ENCODE measurements around the gene NDC1. TPM values are rescaled to one million over a fixed set of nuclear protein-coding genes. Genes with fewer than 3 reads are reported as not detected.

NDC1 gene
- total and polyA plus RNA-seq, 10 donors: 5.2 to 18.2 (median 9.0) TPM

DNA sequence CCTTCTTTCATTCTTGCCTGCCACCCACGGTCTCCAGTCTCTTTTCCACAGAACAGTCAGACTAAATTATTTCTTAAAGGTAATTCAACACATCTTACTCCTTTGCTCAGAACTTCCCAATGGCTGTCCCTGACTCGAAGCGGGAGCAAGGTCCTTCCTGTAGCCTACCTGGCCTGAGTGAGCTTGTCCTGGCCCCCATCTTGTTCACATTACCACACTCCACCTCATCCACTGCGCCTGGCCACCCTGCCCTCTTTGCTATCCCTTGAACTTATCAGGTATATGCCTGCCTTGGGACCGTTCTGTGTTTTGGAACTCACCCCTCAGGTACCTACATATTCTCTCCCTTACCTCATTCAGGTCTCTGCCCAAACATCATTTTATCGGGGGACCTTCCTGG is 85.8 kb downstream of the NDC1 start:
- Histone ChIP-seq H3K4me3 (no peak overlapping the region), H3K27ac (no peak overlapping the region), H3K9me3 (no peaks in the 10 kb centered on the region), H3K36me3 (no peaks in the 10 kb centered on the region), H3K27me3 (replicated peaks in 1 of 7) (peaks cover 0 to 7% (median 0%) of the 10 kb centered on the region in 7 donors), H3K4me1 (no peaks in the 10 kb centered on the region)
- intact Hi-C loops (cut with DNase I; ENCODE audit: low total_unique reads): loop anchor here (5.0 kb wide), 1 partner anchor 265 kb away; no protein-coding TSS in a partner anchor
- TF ChIP-seq POLR2A (IDR thresholded peaks at IDR 0.05) (no peak), POLR2AphosphoS5 (IDR thresholded peaks at IDR 0.05) (no peak)
- TF ChIP-seq, protein P1, sequence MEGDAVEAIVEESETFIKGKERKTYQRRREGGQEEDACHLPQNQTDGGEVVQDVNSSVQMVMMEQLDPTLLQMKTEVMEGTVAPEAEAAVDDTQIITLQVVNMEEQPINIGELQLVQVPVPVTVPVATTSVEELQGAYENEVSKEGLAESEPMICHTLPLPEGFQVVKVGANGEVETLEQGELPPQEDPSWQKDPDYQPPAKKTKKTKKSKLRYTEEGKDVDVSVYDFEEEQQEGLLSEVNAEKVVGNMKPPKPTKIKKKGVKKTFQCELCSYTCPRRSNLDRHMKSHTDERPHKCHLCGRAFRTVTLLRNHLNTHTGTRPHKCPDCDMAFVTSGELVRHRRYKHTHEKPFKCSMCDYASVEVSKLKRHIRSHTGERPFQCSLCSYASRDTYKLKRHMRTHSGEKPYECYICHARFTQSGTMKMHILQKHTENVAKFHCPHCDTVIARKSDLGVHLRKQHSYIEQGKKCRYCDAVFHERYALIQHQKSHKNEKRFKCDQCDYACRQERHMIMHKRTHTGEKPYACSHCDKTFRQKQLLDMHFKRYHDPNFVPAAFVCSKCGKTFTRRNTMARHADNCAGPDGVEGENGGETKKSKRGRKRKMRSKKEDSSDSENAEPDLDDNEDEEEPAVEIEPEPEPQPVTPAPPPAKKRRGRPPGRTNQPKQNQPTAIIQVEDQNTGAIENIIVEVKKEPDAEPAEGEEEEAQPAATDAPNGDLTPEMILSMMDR (IDR thresholded peaks at IDR 0.05 in 8 of 11, conservative IDR thresholded peaks at IDR 0.05 in 3 of 11): no peak
- DNase-seq: no peak
- WGBS, 5 donors: 89 to 97% (median 90%) methylated on average over 6 of the region's 6 CpGs

DNA sequence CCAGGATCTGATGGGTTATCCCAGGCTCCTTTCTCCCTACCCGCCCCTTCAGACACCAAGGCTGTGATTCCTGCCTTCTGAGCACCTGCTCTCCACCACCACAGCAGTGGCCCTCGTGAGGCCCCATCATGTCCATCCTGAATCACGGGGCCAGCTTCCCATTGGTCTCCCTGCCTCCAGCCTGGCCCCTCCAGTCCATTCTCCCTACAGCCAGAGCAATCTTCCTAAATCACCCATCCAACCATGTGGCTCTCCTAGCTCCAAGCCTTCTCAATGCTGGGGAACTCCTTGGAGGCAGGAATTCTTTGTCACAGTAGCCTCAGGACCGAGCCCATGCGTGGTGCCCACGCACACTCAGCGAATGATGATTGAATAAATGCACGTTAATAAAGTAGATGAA is 90.3 kb downstream of the NDC1 start:
- Histone ChIP-seq H3K27me3 (replicated peaks in 1 of 7) (peaks cover 0 to 22% (median 0%) of the 10 kb centered on the region in 7 donors), H3K36me3 (no peaks in the 10 kb centered on the region), H3K4me3 (no peak overlapping the region), H3K27ac (no peak overlapping the region), H3K9me3 (peaks cover 0 to 4% (median under 1%) of the 10 kb centered on the region in 8 donors), H3K4me1 (no peaks in the 10 kb centered on the region)
- no peak for TF ChIP-seq POLR2A (IDR thresholded peaks at IDR 0.05)
- TF ChIP-seq, protein P1 (IDR thresholded peaks at IDR 0.05 in 8 of 11, conservative IDR thresholded peaks at IDR 0.05 in 3 of 11): no peak
- intact Hi-C loops (cut with DNase I; ENCODE audit: low total_unique reads): no loop called here
- no peak for DNase-seq
- WGBS, 5 donors: 85 to 93% (median 90%) methylated on average over 8 of the region's 8 CpGs

DNA sequence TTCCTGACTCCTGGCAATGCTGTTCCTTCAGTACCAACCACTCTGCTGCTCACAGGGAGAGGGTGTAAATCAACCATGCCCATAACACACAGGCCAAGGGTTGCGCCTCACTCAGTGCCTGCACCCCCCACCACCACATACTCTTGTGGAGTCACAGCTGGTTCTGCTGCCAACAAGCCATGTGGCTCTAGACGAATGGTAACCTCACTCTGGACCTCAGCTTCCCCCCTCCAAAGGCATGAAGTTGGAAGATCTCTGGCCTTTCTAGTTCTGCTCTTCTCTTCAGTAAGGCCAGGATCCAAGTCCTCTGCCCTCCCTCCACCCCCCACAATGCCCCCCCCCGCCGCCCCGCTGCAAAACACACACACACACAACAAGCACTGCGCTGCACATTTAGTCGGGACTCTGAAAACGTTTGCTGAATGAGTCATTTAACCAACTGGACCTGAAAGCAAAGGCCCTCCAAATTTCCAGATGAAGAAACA is 97.4 kb downstream of the NDC1 start:
- intact Hi-C loops (cut with DNase I; ENCODE audit: low total_unique reads): no loop called here
- peaks cover 0 to 87% (median 38%) of the 10 kb centered on the region in 7 donors for H3K27me3 ChIP-seq (replicated peaks in 1 of 7)
- TF ChIP-seq, protein P1 (IDR thresholded peaks at IDR 0.05 in 8 of 11, conservative IDR thresholded peaks at IDR 0.05 in 3 of 11): no peak

DNA sequence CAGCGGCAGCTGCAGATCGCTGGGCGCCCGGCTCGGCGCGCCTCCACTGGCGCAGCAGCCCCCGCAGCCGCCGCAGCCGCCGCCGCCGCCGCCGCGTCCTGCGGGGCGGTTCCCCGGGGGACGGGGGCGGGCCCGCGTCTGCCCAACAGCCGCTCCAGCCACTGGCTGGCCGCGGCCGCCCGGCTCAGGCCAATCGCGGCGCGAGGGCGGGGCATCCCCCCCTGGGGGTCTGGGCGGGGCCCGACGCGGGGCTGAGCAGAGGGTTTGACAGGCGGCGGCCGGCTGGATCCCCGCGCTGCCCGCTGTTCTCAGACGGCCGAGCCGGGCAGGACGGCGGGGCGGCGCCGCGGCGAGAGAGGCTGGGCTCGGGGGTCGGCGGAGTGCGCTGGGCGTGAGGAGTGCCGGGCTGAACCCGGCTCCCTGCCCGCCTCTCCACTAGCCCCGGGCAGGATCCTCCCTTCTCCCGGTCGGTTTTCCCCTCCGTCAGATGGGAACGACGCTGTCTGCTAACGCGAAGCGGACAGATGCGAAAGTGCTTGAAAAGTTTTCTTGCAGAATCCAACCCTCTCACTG is 98.9 kb downstream of the NDC1 start, which contains the start of gene GLIS1:
Gene GLIS1 (minus strand): TSS at position 56 of the 573 bp plus-strand sequence. CDS start 1,100 bp downstream, outside the sequence.
- no peak within 1 kb of the TSS for H3K27ac ChIP-seq

More for the DNA sequence above, 97.4 kb downstream of the NDC1 start:
- 79 to 88% (median 85%) methylated on average over 8 of the region's 8 CpGs for WGBS, 5 donors
- peaks cover 0 to 12% (median 3%) of the 10 kb centered on the region in 8 donors for H3K9me3 ChIP-seq
- H3K27ac ChIP-seq: no peak overlapping the region
- DNase-seq: no peak
- H3K4me1 ChIP-seq: peaks cover 11 to 30% (median 23%) of the 10 kb centered on the region in 6 donors
- H3K4me3 ChIP-seq: no peak overlapping the region
- no peaks in the 10 kb centered on the region for H3K36me3 ChIP-seq

More for the DNA sequence above, 98.9 kb downstream of the NDC1 start, which contains the start of gene GLIS1:
- H3K27me3 ChIP-seq (replicated peaks in 1 of 7): peaks cover 0 to 98% (median 38%) of the 10 kb centered on the region in 7 donors
- WGBS, 5 donors: 1 to 5% (median 1%) methylated on average over 14 to 73 of the region's 73 CpGs
- peaks cover 11 to 30% (median 23%) of the 10 kb centered on the region in 6 donors for H3K4me1 ChIP-seq
- no peak for TF ChIP-seq POLR2A (IDR thresholded peaks at IDR 0.05)
- TF ChIP-seq POLR2AphosphoS5 (IDR thresholded peaks at IDR 0.05): peak in 2 of 3 donors; percentile 9 to 32
- H3K9me3 ChIP-seq: peaks cover 0 to 12% (median 3%) of the 10 kb centered on the region in 8 donors
- intact Hi-C loops (cut with DNase I; ENCODE audit: low total_unique reads): no loop called here
- no peaks in the 10 kb centered on the region for H3K36me3 ChIP-seq
- peak; percentile 82 for DNase-seq
- H3K4me3 ChIP-seq: peak within 1 kb of the TSS; percentile 45 to 82 (median 58)

Data from spleen (tissue), 11 donors.